GM12891 (cell line): ENCODE data around the gene OR2V2.

Experiments used
- POLR2A ChIP-seq: IDR thresholded peaks from 2 replicates; pipeline ENCODE4 v1.6.1; 2011; ENCODE audit warnings: low read depth, low read length, control low read depth
- POLR2AphosphoS5 ChIP-seq: IDR thresholded peaks from 2 replicates; pipeline ENCODE4 v1.6.1; 2011; ENCODE audit warnings: low read depth, low read length, control low read depth
- TAF1 ChIP-seq: IDR thresholded peaks from 2 replicates; pipeline ENCODE4 v1.6.1; 2011; ENCODE audit warnings: low read depth, low read length, control low read depth

- TF ChIP-seq POLR2A: no peak
- no peak for TF ChIP-seq POLR2AphosphoS5
- no peak for TF ChIP-seq TAF1
Observed at GRCh38 chr5:181189962-181190710, 42.8 kb downstream of the OR2V2 start.
